PC-9 (cell line): ENCODE results near the gene FSIP2. TPM values are rescaled to one million over a fixed set of nuclear protein-coding genes. Genes with fewer than 3 reads are reported as not detected.

Experiments used
- BruUV-seq: library from RNA; stranded (reverse); fragments of 400-500 nt; replicated peaks from 2 replicates; lab custom pipeline; 2021; lab: Mats Ljungman, UMichigan
- CTCF ChIA-PET: fragments of 300-600 bp; sonication (Branson Sonifier 250); formaldehyde crosslinking; loops from one replicate; lab custom pipeline; 2022; ENCODE audit warnings: antibody characterized with exemption; lab: Charles Lee
- POLR2A ChIA-PET: fragments of 300-600 bp; sonication (Branson Sonifier 250); formaldehyde crosslinking; loops from one replicate; lab custom pipeline; 2022; ENCODE audit warnings: antibody characterized with exemption; ENCODE audit not compliant: unreplicated experiment; lab: Charles Lee
- DNase-seq, 2 experiments: peaks; one replicate each; pipeline versions ENCODE4 v3.0.0 to v3.0.0-alpha.2; 2015 to 2022; ENCODE audit warnings: mixed read lengths in 1 of 2
- H2AFZ ChIP-seq: fragments of 200-600 bp; sonication (generic); 2 replicates; pipeline ENCODE4 v1.8.1; 2017; ENCODE audit warnings: antibody characterized with exemption
- H3F3A ChIP-seq: fragments of 200-600 bp; sonication (generic); 2 replicates; pipeline ENCODE4 v1.8.1; 2017; ENCODE audit warnings: antibody characterized with exemption, mild to moderate bottlenecking, low read depth; ENCODE audit not compliant: insufficient read depth
- H3K27ac ChIP-seq: fragments of 200-600 bp; sonication (generic); 2 replicates; pipeline ENCODE4 v1.6.1; 2016; ENCODE audit warnings: mixed run types
- H3K27me3 ChIP-seq: fragments of 200-600 bp; sonication (generic); 2 replicates; pipeline ENCODE4 v1.6.1; 2016; ENCODE audit warnings: low read depth, mixed run types; ENCODE audit not compliant: insufficient read depth
- H3K36me3 ChIP-seq: fragments of 200-600 bp; sonication (generic); 2 replicates; pipeline ENCODE4 v1.6.1; 2016; ENCODE audit warnings: low read depth, mixed run types
- H3K4me1 ChIP-seq: fragments of 200-600 bp; sonication (generic); replicated peaks from 2 replicates; pipeline ENCODE4 v1.6.1; 2016; ENCODE audit warnings: mixed run types; ENCODE audit not compliant: insufficient read depth
- H3K4me2 ChIP-seq: fragments of 200-600 bp; sonication (generic); 2 replicates; pipeline ENCODE4 v1.6.1; 2017; ENCODE audit warnings: mixed run types
- H3K4me3 ChIP-seq: fragments of 200-600 bp; sonication (generic); 2 replicates; pipeline ENCODE4 v1.6.1; 2016; ENCODE audit warnings: mixed run types
- H3K79me2 ChIP-seq: fragments of 200-600 bp; sonication (generic); 2 replicates; pipeline ENCODE4 v1.6.1; 2017; ENCODE audit warnings: low read depth, mixed run types
- H3K9me2 ChIP-seq: fragments of 200-600 bp; sonication (generic); 2 replicates; pipeline ENCODE4 v1.8.1; 2017; ENCODE audit warnings: mild to moderate bottlenecking; ENCODE audit not compliant: insufficient read depth
- H3K9me3 ChIP-seq: fragments of 200-600 bp; sonication (generic); 2 replicates; pipeline ENCODE4 v1.8.1; 2016; ENCODE audit warnings: low read depth; ENCODE audit not compliant: insufficient read depth
- H4K20me1 ChIP-seq: fragments of 200-600 bp; sonication (generic); 2 replicates; pipeline ENCODE4 v1.8.1; 2017; ENCODE audit not compliant: insufficient read depth
- CTCF ChIP-seq: fragments of 200-600 bp; sonication (generic); conservative IDR thresholded peaks from 2 replicates; pipeline ENCODE4 v1.6.1; 2017; ENCODE audit warnings: mixed run types, antibody characterized with exemption, mild to moderate bottlenecking, moderate library complexity
- EZH2 ChIP-seq: fragments of 200-600 bp; sonication (generic); IDR thresholded peaks from 2 replicates; pipeline ENCODE4 v1.8.0; 2017; ENCODE audit warnings: antibody characterized with exemption, low read depth
- intact Hi-C: fragments of 100-400 bp; cut with micrococcal nuclease; formaldehyde crosslinking; loops from one replicate; pipeline ENCODE4 v1.10.0; 2022; ENCODE audit not compliant: unreplicated experiment
- total RNA-seq: library from RNA; stranded (reverse); gene quantifications from 2 replicates; pipeline ENCODE4 v1.2.3, GENCODE V29; 2021

The FSIP2 gene
- total RNA-seq, 1 experiment from 2014 or later: 0.22 TPM

DNA sequence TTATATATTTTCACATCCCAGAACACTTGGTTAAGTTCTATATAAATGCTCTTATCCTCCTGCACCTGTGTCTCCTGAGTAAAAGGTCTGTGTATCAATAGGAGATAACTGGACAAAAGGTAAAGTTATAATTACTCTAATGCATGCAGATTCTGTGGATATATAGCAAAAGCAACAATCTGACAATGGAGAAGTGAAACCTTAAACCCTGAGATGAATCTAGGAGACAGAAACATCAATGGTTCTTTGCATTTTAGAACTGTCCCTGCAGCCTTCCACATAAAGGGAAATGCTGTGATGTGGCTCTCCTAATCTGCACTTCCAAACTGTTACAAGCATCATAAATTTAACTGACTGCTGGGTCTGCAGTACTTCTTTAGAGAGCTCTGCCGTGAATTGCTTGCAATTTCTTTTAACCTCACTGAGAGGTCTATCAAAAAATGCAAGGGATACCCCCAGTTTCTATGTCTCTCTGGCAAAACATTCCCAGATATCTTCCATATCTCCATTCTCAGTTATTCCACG lies 42.8 kb upstream of the FSIP2 start:
- Histone ChIP-seq H3K9me2 (no peaks in the 10 kb centered on the region), H3K4me3 (no peak overlapping the region), H3K4me2 (no peak overlapping the region), H2AFZ (no peak overlapping the region), H3K4me1 (no peaks in the 10 kb centered on the region), H3K27ac (no peak overlapping the region), H4K20me1 (no peaks in the 10 kb centered on the region), H3K27me3 (no peaks in the 10 kb centered on the region), H3K79me2 (no peaks in the 10 kb centered on the region), H3K36me3 (no peaks in the 10 kb centered on the region), H3K9me3 (no peaks in the 10 kb centered on the region), H3F3A (no peaks in the 10 kb centered on the region)
- DNase-seq: no peak
- intact Hi-C loops: no loop called here
- no TSS peak for BruUV-seq
- ChIA-PET POLR2A (no interaction called here), CTCF (no interaction called here)
- TF ChIP-seq CTCF (no peak), EZH2 (no peak)

DNA sequence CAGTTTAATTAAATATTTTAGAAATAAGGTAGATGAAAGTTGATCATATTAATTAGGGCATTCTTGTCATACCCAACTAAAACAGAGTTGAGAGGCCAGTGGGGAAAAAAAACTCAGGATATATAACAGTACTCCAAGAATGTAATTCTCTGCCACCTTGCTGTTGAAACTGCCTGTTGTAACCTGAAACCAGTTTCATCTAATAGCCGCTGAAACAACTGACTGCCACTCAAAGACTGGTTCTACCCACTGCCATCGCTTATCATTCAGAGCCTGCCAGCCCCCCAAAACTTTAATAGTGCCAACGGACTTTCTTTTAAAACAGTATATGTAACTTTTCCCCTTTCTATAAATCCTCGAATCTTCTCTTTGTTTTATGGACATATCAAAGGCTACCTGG lies 37.7 kb upstream of the FSIP2 start:
- no peaks in the 10 kb centered on the region for H3K79me2 ChIP-seq
- no peaks in the 10 kb centered on the region for H4K20me1 ChIP-seq
- H3K36me3 ChIP-seq: no peaks in the 10 kb centered on the region
- CTCF ChIA-PET: no interaction called here
- no peaks in the 10 kb centered on the region for H3K9me2 ChIP-seq
- TF ChIP-seq EZH2 (no peak), CTCF (no peak)
- H2AFZ ChIP-seq: no peak overlapping the region
- intact Hi-C loops: no loop called here
- no peak overlapping the region for H3K4me2 ChIP-seq
- POLR2A ChIA-PET: no interaction called here
- H3K27me3 ChIP-seq: no peaks in the 10 kb centered on the region
- no peak for DNase-seq
- H3K4me1 ChIP-seq: no peaks in the 10 kb centered on the region
- no peak overlapping the region for H3K27ac ChIP-seq
- BruUV-seq: no TSS peak
- no peak overlapping the region for H3K4me3 ChIP-seq
- H3F3A ChIP-seq: no peaks in the 10 kb centered on the region
- no peaks in the 10 kb centered on the region for H3K9me3 ChIP-seq

DNA sequence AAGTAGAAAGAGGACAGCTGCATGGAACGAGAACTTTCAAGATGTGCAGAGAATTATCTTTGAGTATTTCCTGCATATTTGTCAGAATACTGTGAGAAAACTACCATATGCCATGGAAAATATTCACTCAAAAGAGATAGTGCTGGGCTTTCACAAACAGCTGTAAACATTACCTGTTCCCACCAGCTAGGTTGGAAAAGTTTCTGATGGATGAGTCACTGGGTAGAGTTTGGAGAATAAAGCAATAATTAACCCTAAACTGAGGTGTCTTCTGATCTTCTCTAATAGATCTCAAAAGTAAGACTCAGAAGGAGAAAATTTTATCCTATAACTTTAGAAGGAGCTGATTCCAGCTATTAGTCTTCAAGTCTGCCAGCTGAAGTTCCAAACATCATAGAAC lies 3.9 kb upstream of the FSIP2 start:
- ChIA-PET POLR2A (no interaction called here), CTCF (no interaction called here)
- intact Hi-C loops: no loop called here

More for the DNA sequence above, 3.9 kb upstream of the FSIP2 start:
- no peaks in the 10 kb centered on the region for H3K36me3 ChIP-seq
- H3K4me2 ChIP-seq: no peak overlapping the region
- H3K79me2 ChIP-seq: no peaks in the 10 kb centered on the region
- no peak for TF ChIP-seq EZH2
- no peak for TF ChIP-seq CTCF
- no peaks in the 10 kb centered on the region for H3K4me1 ChIP-seq
- no peaks in the 10 kb centered on the region for H3F3A ChIP-seq
- H3K27ac ChIP-seq: no peak overlapping the region
- no peaks in the 10 kb centered on the region for H3K9me3 ChIP-seq
- BruUV-seq: no TSS peak
- DNase-seq: no peak
- H3K4me3 ChIP-seq: no peak overlapping the region
- H3K9me2 ChIP-seq: no peaks in the 10 kb centered on the region
- H4K20me1 ChIP-seq: no peaks in the 10 kb centered on the region
- no peak overlapping the region for H2AFZ ChIP-seq
- no peaks in the 10 kb centered on the region for H3K27me3 ChIP-seq
